H1 (cell line): ENCODE measurements around the gene TRMT61B. TPM values are rescaled to one million over a fixed set of nuclear protein-coding genes. Genes with fewer than 3 reads are reported as not detected.

Experiments
- ATF2 ChIP-seq: IDR thresholded peaks from 2 replicates; pipeline ENCODE4 v1.6.1; 2012; ENCODE audit warnings: low read length, inconsistent platforms
- FOSL1 ChIP-seq: IDR thresholded peaks from 2 replicates; pipeline ENCODE4 v1.6.1; 2011; ENCODE audit warnings: mild to moderate bottlenecking, low read depth, low read length, moderate library complexity; ENCODE audit not compliant: insufficient read depth
- KDM5A ChIP-seq: fragments of 200-600 bp; IDR thresholded peaks from 2 replicates; pipeline ENCODE4 v1.7.1; 2012; ENCODE audit warnings: mild to moderate bottlenecking, low read length, inconsistent platforms, mixed read lengths
- polyA plus RNA-seq, 7 experiments: library from polyadenylated mRNA; depleted of rRNA in 3 of 7; stranded (reverse) in 5 of 7; unstranded in 2 of 7; fragments of >200 nt in 5 of 7; fragments of 200-250 nt in 2 of 7; gene quantifications; 1 replicate in 5 of 7; 2 replicates in 1 of 7; 4 replicates in 1 of 7; pipeline versions ENCODE4 v1.2.1 to v1.2.3, GENCODE V29; 2011 to 2013; ENCODE audit warnings: missing spikeins in 2 of 7, mixed read lengths in 2 of 7
- total RNA-seq: library from RNA; stranded (reverse); fragmentation: NEBNext Ultra II Directional; extraction: Animal tissue kit (Norgen Biotek cat#: 25700); gene quantifications from 2 replicates; pipeline ENCODE4 v1.2.1, GENCODE V29; 2021

TRMT61B gene
- total and polyA plus RNA-seq, 2 of the 8 experiments (the other 6 are each of a cell fraction or from before 2014, with no cell fraction given) = 10.4 to 27.8 TPM

DNA sequence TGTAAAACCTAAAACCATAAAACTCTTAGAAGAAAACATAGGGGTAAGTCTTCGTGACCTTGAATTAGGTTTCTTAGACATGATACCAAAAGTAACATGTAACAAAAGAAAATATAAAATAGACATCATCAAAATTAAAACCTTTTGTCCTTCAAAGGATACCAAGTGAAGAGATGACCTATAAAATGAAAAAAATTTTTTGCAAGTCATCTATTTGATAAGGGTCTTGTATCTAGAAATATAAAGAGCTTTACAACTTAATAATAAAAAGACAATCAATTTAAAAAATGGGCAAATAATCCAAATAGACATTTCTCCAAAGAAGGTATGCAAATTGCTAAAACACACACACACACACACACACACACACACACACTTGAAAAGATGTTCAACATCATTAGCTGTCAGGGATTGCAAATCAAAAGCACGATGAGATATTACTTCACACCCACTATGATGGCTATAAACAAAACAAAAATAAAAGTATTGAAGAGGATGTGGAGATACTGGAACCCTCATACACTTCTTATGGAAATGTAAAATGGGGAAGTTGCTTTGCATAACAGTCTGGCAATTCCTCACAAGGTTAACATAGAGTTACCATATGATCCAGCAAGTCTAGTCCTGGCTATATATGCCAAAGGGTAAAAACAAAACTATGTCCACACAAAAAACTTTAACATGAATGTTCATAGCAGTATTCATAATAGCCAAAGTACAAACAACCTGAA, 36.2 kb downstream of the TRMT61B start (continued):
- TF ChIP-seq FOSL1 (no peak), KDM5A (no peak), ATF2 (no peak)
